Measurements from ENCODE around the gene CRCP. TPM values are rescaled to one million over a fixed set of nuclear protein-coding genes. Genes with fewer than 3 reads are reported as not detected.
A peak's percentile ranks its signal among the peaks of the same experiment; 100 is the strongest.

CRCP gene
- total RNA-seq, 4 donors from 2014 or later, result 23.9 to 49.4 (median 41.8) TPM

GRCh38 chr7:66183700-66184099, 69.1 kb downstream of the CRCP start:
- Histone ChIP-seq H3K36me3 (no peaks in the 10 kb centered on the region), H3K9me3 (no peaks in the 10 kb centered on the region), H3K4me3 (no peak overlapping the region), H3K4me1 (no peaks in the 10 kb centered on the region), H3K27ac (no peak overlapping the region), H3K27me3 (no peaks in the 10 kb centered on the region)
- DNase-seq (ENCODE audit: low spot score in 2 of 2), result no peak
- WGBS, 2 donors, result 90 to 95% methylated on average over 2 of the region's 2 CpGs
- TF ChIP-seq POLR2A (IDR thresholded peaks at IDR 0.05), result no peak
- TF ChIP-seq, protein P1, sequence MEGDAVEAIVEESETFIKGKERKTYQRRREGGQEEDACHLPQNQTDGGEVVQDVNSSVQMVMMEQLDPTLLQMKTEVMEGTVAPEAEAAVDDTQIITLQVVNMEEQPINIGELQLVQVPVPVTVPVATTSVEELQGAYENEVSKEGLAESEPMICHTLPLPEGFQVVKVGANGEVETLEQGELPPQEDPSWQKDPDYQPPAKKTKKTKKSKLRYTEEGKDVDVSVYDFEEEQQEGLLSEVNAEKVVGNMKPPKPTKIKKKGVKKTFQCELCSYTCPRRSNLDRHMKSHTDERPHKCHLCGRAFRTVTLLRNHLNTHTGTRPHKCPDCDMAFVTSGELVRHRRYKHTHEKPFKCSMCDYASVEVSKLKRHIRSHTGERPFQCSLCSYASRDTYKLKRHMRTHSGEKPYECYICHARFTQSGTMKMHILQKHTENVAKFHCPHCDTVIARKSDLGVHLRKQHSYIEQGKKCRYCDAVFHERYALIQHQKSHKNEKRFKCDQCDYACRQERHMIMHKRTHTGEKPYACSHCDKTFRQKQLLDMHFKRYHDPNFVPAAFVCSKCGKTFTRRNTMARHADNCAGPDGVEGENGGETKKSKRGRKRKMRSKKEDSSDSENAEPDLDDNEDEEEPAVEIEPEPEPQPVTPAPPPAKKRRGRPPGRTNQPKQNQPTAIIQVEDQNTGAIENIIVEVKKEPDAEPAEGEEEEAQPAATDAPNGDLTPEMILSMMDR (IDR thresholded peaks at IDR 0.05), result no peak
- no peak for TF ChIP-seq EP300 (IDR thresholded peaks at IDR 0.05)

DNA sequence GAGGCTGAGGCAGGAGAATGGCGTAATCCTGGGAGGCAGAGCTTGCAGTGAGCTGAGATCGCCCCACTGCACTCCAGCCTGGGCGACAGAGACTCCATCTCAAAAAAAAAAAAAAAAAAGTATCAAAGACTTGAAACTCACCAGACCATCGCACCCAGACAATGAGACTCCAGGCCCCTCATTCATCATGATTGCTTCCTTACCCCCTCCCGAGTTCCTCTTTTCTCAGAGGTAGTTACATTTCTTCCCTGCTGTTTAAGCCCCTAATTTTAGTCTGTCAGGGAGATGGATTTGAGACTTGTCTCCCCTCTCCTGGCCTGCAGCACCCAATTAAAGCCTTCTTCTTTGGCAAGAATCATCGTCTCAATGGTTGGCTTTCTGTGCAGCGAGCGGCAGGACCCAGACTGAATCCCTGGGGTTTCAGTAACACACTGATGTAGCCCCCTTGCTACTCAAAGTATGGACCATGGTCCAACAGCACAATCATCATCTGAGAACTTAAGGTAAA, 71.1 kb downstream of the CRCP start:
- 89 to 91% methylated on average over 8 of the region's 8 CpGs for WGBS, 2 donors
- no peaks in the 10 kb centered on the region for H3K27me3 ChIP-seq
- no peaks in the 10 kb centered on the region for H3K9me3 ChIP-seq
- H3K4me1 ChIP-seq, result no peaks in the 10 kb centered on the region
- H3K4me3 ChIP-seq, result no peak overlapping the region
- no peaks in the 10 kb centered on the region for H3K36me3 ChIP-seq
- no peak for DNase-seq (ENCODE audit: low spot score in 2 of 2)
- H3K27ac ChIP-seq, result no peak overlapping the region
- no peak for TF ChIP-seq EP300 (IDR thresholded peaks at IDR 0.05)
- TF ChIP-seq POLR2A (IDR thresholded peaks at IDR 0.05), result no peak
- TF ChIP-seq, protein P1 (IDR thresholded peaks at IDR 0.05), result no peak

- no peaks in the 10 kb centered on the region for H3K9me3 ChIP-seq
- H3K4me1 ChIP-seq, result no peaks in the 10 kb centered on the region
- no peak for DNase-seq (ENCODE audit: low spot score in 2 of 2)
- WGBS, 2 donors, result 89 to 90% methylated on average over 4 of the region's 4 CpGs
- H3K27me3 ChIP-seq, result no peaks in the 10 kb centered on the region
- H3K36me3 ChIP-seq, result no peaks in the 10 kb centered on the region
- TF ChIP-seq, protein P1 (IDR thresholded peaks at IDR 0.05), result no peak
- TF ChIP-seq POLR2A (IDR thresholded peaks at IDR 0.05) (no peak), EP300 (IDR thresholded peaks at IDR 0.05) (no peak)
- no peak overlapping the region for H3K4me3 ChIP-seq
- no peak overlapping the region for H3K27ac ChIP-seq
Observed at GRCh38 chr7:66186991-66187390, 72.3 kb downstream of the CRCP start.

DNA sequence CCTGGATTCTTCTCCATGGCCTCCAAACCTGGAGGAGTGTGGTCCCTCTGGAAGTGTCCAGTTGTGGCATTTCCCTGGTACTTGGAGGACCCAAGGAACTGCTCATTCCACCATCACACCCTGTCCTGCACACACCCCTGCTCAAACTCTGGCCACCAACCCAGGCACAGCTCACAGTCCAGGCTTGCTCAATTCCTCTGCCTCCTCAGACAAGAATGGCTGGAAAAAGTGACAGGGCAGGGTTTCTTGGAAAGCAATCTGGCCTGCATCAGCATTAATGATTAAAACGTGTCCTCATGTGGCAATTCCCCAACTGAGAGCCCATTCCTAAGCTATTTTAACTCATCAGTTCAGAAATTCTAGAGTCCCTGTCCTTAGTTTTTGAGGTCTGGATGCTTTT, 73.3 kb downstream of the CRCP start:
- TF ChIP-seq EP300 (IDR thresholded peaks at IDR 0.05), result peak in 1 of 2 donors; percentile 91
- no peak for TF ChIP-seq POLR2A (IDR thresholded peaks at IDR 0.05)
- no peaks in the 10 kb centered on the region for H3K27me3 ChIP-seq
- no peak overlapping the region for H3K4me3 ChIP-seq
- peak; percentile 54 to 80 for DNase-seq (ENCODE audit: low spot score in 2 of 2)
- H3K4me1 ChIP-seq, result no peaks in the 10 kb centered on the region
- no peaks in the 10 kb centered on the region for H3K36me3 ChIP-seq
- H3K9me3 ChIP-seq, result no peaks in the 10 kb centered on the region
- 27 to 36% methylated on average over 1 of the region's 1 CpG for WGBS, 2 donors
- no peak overlapping the region for H3K27ac ChIP-seq

DNA sequence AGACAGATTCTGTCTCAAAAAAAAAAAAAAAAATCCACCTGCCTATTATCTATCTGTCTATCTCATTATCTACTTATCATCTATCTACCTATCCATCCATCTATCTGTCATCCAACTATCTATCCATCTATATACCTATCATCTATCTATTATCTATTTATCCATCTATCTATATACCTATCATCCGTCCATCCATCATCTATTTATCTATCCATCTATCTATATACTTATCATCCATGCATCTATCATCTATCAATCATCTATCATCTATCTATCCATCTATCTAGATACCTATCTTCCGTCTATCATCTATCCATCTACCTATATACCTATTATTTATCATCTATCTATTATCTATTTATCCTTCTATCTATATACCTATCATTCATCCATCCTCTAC, 74.0 kb downstream of the CRCP start:
- 96 to 97% methylated on average over 2 of the region's 2 CpGs for WGBS, 2 donors
- H3K4me1 ChIP-seq, result no peaks in the 10 kb centered on the region
- no peaks in the 10 kb centered on the region for H3K36me3 ChIP-seq
- H3K27ac ChIP-seq, result no peak overlapping the region
- no peak for DNase-seq (ENCODE audit: low spot score in 2 of 2)
- H3K27me3 ChIP-seq, result no peaks in the 10 kb centered on the region
- H3K9me3 ChIP-seq, result no peaks in the 10 kb centered on the region
- no peak overlapping the region for H3K4me3 ChIP-seq
- TF ChIP-seq, protein P1 (IDR thresholded peaks at IDR 0.05), result no peak
- TF ChIP-seq POLR2A (IDR thresholded peaks at IDR 0.05), result no peak
- TF ChIP-seq EP300 (IDR thresholded peaks at IDR 0.05), result no peak
